ENCODE data around the gene SMIM41.

Gene SMIM41

DNA sequence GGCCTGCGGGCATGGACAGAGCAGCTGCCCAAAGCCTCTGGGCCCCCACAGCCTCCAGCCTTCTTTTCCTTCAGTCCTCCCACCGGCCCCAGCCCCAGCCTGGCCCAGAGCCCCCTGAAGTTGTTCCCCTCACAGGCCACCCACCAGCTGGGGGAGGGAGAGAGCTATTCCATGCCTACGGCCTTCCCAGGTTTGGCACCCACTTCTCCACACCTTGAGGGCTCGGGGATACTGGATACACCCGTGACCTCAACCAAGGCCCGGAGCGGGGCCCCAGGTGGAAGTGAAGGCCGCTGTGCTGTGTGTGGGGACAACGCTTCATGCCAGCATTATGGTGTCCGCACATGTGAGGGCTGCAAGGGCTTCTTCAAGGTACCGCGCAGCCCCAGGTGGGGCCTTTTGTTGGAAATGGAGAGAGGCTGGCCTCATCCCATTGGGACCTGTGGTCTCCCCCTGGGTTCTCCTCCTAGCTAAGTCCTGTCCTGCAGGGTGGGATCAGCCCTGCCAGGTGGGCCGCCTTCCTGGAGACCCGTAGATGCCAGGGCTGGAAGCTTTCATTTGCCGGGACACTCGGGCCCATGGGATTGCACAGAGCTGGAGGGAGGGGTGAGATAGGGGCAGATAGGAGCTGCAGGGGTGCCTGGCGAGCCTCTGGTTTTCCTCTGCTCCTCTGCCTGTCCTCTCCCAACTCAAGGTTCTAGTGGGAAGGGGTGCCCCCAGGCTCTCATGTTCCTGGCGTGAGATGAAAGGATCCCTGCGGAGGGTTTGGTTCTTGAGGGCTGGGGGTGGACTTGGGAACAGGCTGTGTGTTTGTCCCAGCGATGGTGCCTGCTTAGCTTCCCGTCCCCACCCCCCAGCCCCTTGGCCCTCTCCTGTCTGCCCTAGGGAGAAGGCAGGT is 24.4 kb upstream of the SMIM41 start:
- TF ChIP-seq, protein P1, sequence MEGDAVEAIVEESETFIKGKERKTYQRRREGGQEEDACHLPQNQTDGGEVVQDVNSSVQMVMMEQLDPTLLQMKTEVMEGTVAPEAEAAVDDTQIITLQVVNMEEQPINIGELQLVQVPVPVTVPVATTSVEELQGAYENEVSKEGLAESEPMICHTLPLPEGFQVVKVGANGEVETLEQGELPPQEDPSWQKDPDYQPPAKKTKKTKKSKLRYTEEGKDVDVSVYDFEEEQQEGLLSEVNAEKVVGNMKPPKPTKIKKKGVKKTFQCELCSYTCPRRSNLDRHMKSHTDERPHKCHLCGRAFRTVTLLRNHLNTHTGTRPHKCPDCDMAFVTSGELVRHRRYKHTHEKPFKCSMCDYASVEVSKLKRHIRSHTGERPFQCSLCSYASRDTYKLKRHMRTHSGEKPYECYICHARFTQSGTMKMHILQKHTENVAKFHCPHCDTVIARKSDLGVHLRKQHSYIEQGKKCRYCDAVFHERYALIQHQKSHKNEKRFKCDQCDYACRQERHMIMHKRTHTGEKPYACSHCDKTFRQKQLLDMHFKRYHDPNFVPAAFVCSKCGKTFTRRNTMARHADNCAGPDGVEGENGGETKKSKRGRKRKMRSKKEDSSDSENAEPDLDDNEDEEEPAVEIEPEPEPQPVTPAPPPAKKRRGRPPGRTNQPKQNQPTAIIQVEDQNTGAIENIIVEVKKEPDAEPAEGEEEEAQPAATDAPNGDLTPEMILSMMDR (IDR thresholded peaks at IDR 0.05; ENCODE audit: control insufficient read depth, insufficient read depth, low read depth, low read length, missing control alignments) = no peak
- no peak overlapping the region for H3K4me3 ChIP-seq (ENCODE audit: control insufficient read depth, low read depth, low read length)
- DNase-seq (ENCODE audit: low read depth) = no peak

DNA sequence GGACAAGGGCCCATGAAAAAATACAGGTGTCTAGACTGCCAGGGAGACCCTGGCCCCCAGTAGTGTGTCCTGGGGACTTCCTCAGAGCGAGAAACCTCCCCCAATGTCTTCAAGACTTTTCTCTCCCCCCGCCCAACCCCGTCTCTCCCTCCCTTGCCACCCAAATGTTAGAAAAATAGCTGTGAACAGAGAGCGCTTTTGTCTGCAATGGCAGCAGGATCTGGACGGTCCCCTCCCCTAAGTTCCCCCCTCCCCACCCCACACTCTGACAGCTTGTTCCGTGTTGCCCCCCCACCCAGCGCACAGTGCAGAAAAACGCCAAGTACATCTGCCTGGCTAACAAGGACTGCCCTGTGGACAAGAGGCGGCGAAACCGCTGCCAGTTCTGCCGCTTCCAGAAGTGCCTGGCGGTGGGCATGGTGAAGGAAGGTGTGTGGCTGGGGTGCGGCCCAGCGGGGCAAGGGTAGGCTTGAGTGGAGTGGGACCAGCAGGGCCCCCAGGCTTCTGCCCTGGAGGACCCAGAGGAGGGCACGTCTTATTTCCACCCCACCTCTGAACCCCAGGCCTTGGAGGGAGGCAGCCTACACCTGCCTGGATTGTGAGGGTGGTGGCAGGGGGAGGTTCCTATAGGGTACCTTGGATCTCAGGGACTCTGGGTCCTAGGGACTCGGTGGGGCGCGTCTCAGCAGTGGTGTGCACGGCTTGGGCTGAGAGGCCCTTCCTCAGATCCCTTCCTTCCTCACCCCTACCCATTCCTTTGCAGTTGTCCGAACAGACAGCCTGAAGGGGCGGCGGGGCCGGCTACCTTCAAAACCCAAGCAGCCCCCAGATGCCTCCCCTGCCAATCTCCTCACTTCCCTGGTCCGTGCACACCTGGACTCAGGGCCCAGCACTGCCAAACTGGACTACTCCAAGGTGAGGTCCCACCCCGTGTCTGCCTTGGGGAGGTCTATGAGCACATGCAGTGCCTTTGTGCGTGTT is 23.5 kb upstream of the SMIM41 start:
- TF ChIP-seq, protein P1 (IDR thresholded peaks at IDR 0.05; ENCODE audit: control insufficient read depth, insufficient read depth, low read depth, low read length, missing control alignments) = no peak
- no peak overlapping the region for H3K4me3 ChIP-seq (ENCODE audit: control insufficient read depth, low read depth, low read length)
- no peak for DNase-seq (ENCODE audit: low read depth)

DNA sequence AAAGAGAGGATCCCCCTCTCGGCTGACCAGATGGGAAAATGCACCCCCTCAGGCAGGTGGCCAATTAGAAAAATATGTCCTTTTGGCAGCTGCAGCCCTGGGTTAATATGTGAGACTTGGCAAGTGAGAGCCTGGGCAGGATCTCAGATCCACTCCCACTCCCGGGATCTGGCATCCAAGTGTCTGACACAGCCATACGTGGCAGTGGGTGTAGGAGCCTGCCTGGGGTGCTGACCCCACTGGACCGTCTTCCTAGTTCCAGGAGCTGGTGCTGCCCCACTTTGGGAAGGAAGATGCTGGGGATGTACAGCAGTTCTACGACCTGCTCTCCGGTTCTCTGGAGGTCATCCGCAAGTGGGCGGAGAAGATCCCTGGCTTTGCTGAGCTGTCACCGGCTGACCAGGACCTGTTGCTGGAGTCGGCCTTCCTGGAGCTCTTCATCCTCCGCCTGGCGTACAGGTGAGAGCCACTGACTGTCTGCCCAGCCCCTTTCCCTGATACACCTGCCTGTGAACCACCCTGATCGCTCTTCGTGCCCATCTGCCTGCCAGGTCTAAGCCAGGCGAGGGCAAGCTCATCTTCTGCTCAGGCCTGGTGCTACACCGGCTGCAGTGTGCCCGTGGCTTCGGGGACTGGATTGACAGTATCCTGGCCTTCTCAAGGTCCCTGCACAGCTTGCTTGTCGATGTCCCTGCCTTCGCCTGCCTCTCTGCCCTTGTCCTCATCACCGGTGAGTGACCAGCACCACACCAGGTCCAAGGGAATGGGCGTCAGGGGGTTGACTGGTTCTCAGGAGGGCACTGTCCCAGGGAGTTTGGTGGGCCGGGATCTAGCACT is 22.5 kb upstream of the SMIM41 start:
- no peak overlapping the region for H3K4me3 ChIP-seq (ENCODE audit: control insufficient read depth, low read depth, low read length)
- no peak for DNase-seq (ENCODE audit: low read depth)
- TF ChIP-seq, protein P1 (IDR thresholded peaks at IDR 0.05; ENCODE audit: control insufficient read depth, insufficient read depth, low read depth, low read length, missing control alignments) = no peak

DNA sequence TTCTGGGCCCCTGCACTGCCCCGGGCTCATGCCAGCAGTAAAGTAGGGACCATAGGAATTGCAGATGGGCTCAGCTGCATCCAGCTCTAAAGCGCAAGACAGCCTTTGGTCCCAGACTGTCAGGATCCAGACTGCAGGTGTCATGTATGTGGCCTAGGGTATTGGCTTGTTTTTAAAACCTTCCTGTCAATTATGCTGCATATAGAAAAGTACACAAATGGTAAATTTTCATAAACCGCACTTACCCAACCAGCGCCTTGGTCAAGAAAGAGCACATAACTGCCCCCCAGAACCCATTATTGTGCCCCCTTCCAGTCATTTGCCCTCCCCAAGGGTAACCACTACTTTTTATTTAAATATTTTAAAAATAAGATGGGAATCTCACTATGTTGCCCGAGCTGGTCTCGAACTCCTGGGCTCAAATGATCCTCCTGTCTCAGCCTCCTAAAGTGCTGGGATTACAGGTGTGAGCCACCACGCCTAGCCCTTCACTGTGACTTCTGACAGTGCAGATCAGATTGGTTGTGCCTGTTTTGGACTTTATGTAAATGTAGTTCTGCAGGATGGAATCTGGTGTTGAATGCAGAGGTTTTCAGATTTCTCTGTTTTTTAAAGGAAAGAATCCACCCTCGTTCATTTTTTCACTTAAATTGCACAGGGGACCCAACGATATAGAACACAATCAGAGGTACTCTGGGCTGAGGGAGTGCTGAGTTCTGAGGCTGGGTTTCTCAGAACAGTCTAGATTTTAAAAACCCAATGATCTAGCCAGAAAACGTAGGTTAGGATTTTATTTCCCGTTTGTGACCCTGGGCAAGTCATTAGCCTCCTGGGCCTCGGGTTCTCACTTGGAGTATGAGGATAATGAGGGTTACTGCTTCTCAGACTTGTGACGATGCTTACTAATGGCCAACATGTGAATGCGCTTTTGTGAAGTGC is 21.6 kb upstream of the SMIM41 start:
- H3K4me3 ChIP-seq (ENCODE audit: control insufficient read depth, low read depth, low read length) = no peak overlapping the region
- TF ChIP-seq, protein P1 (IDR thresholded peaks at IDR 0.05; ENCODE audit: control insufficient read depth, insufficient read depth, low read depth, low read length, missing control alignments) = no peak
- DNase-seq (ENCODE audit: low read depth) = no peak

DNA sequence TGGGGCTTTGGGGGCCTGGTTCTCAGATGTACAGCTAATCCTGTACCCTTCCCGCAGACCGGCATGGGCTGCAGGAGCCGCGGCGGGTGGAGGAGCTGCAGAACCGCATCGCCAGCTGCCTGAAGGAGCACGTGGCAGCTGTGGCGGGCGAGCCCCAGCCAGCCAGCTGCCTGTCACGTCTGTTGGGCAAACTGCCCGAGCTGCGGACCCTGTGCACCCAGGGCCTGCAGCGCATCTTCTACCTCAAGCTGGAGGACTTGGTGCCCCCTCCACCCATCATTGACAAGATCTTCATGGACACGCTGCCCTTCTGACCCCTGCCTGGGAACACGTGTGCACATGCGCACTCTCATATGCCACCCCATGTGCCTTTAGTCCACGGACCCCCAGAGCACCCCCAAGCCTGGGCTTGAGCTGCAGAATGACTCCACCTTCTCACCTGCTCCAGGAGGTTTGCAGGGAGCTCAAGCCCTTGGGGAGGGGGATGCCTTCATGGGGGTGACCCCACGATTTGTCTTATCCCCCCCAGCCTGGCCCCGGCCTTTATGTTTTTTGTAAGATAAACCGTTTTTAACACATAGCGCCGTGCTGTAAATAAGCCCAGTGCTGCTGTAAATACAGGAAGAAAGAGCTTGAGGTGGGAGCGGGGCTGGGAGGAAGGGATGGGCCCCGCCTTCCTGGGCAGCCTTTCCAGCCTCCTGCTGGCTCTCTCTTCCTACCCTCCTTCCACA is 20.7 kb upstream of the SMIM41 start:
- TF ChIP-seq, protein P1 (IDR thresholded peaks at IDR 0.05; ENCODE audit: control insufficient read depth, insufficient read depth, low read depth, low read length, missing control alignments) = no peak
- no peak overlapping the region for H3K4me3 ChIP-seq (ENCODE audit: control insufficient read depth, low read depth, low read length)
- no peak for DNase-seq (ENCODE audit: low read depth)
